Stimulated activated CD8-positive, alpha-beta memory T cell treated with anti-CD3 and anti-CD28 coated beads, Interleukin-15, amount 100 ng/mL, for 24 hours (primary cell): Measurements from ENCODE around the gene MYO1H.
"Not testable (repeated sequence)": the region's sequence is repeated elsewhere in the genome, so short reads cannot be mapped to it uniquely, and the experiment has no call there.

ENCODE experiments used
- DNase-seq: peaks from one replicate; pipeline ENCODE4 v3.0.0-alpha.2; 2020; ENCODE audit warnings: low read depth

The MYO1H gene, protein sequence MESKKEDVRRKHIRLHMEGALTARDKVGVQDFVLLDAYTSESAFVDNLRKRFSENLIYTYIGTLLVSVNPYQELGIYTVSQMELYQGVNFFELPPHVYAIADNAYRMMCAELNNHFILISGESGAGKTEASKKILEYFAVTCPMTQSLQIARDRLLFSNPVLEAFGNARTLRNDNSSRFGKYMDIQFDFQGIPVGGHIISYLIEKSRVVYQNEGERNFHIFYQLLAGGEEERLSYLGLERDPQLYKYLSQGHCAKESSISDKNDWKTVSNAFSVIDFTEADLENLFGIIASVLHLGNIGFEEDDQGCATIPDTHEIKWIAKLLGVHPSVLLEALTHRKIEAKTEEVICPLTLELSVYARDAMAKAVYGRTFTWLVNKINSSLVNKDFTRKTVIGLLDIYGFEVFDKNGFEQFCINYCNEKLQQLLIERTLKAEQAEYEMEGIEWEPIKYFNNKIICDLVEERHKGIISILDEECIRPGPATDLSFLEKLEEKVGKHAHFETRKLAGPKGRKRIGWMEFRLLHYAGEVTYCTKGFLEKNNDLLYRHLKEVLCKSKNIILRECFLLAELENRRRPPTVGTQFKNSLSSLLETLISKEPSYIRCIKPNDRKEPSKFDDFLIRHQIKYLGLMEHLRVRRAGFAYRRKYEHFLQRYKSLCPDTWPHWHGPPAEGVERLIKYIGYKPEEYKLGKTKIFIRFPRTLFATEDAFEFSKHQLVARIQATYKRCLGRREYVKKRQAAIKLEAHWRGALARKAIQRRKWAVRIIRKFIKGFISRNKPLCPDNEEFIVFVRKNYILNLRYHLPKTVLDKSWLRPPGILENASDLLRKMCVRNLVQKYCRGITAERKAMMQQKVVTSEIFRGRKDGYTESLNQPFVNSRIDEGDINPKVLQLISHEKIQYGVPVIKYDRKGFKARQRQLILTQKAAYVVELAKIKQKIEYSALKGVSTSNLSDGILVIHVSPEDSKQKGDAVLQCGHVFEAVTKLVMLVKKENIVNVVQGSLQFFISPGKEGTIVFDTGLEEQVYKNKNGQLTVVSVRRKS

DNA sequence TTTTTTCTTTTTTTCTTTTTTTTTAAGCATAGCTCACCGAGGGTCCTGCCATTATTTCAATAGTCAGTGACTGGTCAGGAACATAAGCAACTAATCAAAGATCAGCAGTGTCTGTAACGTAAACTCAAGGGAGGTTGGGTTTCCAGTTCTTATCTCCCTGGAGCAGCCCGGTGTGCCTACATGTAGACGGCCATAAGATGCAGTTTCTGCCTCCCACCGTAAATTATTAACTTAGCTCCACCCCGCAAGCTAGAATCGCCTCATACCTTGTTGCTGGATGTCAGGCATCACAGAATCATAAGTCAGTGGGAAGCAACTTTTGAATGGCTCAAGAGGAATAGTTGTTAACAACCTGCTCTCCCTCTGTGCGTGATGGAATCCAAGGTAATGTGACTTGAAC lies at the start of gene MYO1H:
Gene MYO1H (plus strand): TSS at position 312 of the 400 bp plus-strand sequence. CDS start 61 bp downstream, at position 373.
- no peak for DNase-seq

DNA sequence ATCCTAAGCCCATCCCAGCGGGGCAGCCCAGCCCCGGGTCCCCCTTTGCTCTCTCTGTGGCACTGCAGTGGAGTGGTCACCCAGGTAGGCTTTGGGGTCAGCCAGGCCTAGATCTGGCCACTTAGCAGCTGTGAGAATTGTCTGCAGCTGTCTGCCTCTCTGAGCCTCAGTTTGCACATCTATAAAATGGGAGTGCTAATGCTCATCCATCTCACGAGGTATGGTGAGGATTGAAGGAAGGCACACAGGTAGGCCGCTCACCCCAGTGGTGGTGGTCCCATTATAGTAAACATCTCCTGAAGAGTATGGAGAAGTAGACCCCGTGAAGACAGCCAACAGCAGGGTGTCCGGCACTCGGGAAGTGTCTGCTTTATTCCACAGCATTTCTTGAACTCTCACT lies 47.9 kb upstream of the MYO1H start:
- no peak for DNase-seq

DNA sequence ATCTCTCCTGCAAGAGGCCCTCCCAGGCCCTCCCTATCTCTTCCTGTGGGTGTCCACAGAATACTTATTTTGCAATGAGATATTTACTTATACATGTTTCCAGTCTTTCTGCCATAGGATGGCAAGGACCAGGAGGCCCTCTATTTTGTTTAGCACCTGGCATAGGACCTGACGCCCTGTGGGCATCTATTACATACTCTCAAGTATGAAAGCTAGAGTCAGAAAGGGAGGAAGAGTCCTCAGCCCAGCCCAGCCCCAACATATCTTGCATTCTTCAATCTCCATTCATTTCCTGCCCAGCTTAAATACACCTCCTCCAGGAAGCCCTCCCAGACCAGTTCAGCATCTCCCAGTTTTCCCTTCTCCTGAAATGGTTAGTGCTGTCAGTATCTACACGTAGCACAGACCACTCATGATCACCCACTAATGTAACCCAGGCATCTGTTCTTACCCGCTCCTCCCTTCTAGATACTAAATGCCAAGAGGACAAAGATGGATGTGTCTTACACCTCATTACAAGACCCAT lies 46.0 kb upstream of the MYO1H start:
- DNase-seq: no peak

DNA sequence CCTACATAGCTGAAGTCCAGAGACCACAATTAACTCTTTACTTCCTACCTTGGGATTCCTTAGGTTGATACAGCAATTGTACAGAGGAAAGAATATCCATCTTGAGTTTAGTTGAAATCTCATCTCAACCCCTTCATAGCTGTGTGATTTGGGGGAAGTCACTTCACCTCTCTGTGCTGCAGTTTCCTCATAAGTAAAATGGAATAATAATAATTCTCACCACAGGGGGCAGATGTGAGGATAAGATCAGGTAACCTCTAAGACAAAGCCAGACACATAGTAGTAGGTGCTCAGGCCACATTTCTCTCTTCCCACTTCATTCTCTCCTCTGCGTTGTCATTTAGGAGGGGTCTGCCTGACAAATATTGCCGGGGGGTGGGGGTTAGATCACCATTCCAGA lies 45.3 kb upstream of the MYO1H start:
- DNase-seq: no peak

DNA sequence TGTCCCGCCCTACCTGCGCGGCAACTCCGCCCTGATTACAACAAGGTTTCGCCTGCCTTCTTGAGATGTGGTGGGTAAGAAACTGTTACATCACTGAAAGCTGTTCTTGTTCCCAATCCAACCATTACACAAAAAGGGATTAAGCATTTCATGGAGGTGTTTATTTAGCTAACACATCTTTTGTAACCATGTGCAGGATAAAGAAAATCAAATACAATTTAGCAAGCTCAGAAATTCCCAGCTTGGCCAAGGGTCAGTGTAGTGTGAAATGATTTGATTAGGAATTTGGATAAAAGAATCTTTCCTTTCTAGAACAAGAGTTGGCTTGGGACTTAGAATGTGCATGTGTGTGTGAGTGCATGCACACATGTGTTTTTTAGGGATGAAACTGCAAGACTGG lies 44.9 kb upstream of the MYO1H start:
- no peak for DNase-seq

DNA sequence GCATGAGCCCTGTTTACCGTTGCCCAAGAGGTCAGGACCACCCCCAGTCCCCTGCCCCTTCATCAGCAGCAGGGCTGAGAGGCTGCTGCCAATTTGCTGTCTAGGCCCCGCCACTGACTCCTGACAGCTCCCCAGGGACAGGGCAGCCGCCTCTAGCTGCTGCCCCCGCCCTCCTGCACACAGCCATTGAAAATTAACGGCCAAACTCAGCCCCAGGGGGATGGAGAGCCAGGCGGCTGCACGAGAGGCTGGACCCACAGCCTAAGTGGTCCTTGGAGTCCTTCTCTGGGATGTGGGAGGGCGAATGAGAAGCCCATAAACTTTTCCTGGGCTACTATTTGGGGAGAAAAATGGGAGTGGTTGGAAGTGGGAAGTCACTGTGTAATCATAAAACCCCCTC lies 43.2 kb upstream of the MYO1H start:
- no peak for DNase-seq

DNA sequence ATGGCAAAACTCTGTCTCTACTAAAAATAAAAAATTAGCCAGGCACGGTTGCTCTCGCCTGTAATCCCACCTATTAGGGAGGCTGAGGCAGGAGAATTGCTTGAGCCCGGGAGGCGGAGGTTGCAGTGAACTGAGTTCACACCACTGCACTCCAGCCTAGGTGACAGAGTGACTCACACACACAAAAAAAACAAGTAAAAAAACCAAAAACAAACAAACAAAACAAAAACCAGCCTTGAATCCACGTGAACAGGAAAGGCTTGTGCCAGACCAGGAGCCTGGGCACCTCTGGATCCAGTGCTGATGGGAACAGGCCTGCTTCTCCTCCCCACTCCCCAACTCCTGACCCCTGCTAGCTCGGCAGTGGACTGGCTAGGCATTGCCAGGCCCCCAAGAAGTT lies 42.2 kb upstream of the MYO1H start:
- DNase-seq: no peak

DNA sequence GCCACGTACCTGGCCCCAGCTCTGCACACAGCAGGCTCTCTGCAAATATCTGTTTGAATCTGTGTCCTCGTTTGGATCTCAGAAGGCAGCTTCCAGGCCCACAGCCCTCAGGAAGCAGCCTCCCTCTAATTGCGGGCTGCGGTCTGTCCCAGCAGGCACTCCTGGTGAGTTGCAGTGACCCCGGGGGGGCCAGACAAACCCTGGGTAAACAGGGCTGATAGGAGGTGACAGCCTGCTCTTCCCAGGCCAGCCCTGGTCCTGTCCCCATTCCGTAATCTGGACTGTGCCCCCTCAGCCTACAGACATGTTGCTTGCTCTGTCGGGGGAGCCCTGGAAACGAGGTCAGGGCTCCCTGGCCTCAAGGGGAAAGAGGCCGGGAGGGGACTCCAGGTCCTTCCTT lies 40.6 kb upstream of the MYO1H start:
- no peak for DNase-seq

DNA sequence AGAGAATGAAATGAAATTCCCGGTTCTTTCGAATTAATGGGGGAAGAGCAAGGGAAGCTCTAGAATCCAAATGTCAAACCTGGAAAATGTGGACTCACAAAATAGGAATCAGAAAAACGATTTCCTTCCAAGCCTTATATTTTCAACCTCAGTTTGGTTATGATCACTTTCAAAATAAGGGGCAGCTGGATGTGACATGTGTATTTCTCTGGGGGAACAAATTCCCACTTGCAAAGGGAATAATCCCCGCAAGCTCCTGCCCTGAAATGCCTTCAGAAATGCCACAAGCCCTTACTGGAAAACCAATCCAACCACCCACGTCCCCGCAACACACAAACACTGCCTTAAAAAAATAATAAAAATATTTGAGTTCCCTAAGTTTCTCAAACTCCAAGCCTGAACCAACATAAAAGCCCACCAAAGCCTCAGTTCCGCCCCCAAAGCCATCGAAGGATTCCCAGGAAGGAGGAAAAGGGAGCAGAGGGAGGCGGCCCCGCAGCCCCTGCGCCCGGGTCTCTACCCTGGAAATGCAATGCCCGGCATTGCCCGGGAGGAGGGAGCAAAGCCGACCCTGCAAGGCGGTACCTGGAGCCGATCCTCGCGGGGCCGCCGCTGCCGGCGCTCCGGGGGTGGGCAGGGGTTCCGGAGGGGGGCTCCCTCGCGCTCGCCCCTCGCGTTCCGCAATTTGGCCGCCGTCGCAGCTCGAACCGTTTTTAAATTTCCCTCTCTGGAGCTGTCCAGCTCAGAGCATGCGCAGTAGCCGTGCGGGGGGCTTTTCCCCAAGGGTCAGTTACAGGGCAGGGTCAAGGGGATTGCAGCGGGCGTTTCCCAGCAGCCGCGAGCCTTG lies 38.9 kb upstream of the MYO1H start, which contains the start of gene FOXN4:
Gene FOXN4 (minus strand): TSS at position 751 of the 847 bp plus-strand sequence. CDS start 963 bp downstream, outside the sequence.
- DNase-seq: no peak

DNA sequence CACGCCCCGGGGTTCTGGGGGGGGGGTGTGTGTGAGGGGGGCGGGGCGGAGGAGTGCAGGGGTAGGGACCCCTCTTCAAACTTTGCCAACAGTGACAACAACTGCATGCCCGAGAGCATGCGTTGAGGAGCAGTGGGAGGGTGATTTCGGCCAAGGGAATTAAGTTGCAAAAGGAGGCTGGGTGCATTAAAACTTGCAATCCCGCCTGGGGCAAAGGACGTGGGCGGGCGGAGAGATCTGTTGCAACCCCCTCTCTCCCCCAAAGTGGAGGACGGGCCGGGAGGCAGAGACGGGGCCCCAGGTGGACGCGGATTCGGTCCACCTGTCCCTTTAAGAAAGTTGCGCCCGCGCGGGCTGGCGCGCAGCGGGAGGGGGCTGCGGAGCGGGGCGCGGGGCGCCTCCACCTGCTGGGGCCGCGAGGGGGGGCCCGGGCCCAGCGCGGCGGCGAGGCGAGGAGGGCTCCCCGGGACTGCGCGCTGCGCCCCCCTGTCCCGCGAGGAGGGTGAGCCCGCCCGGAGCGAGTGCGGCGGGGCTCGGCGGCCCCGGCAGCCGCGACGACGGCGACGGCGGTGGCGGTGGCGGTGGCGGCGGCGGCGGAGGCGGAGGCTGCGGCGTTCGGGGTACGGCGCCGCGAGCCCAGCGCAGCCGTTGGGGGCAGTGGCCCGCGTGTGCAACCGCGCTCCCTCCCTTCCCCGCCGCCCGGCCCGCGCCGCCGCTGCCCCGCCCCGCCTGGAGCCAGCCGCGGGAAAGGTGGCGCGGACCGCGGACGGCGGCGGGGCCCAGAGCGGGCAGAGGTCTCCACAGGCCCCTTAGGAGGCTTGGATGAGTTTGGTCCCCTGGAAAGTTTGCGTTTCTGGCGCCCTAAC lies 38.1 kb upstream of the MYO1H start:
- no peak for DNase-seq

DNA sequence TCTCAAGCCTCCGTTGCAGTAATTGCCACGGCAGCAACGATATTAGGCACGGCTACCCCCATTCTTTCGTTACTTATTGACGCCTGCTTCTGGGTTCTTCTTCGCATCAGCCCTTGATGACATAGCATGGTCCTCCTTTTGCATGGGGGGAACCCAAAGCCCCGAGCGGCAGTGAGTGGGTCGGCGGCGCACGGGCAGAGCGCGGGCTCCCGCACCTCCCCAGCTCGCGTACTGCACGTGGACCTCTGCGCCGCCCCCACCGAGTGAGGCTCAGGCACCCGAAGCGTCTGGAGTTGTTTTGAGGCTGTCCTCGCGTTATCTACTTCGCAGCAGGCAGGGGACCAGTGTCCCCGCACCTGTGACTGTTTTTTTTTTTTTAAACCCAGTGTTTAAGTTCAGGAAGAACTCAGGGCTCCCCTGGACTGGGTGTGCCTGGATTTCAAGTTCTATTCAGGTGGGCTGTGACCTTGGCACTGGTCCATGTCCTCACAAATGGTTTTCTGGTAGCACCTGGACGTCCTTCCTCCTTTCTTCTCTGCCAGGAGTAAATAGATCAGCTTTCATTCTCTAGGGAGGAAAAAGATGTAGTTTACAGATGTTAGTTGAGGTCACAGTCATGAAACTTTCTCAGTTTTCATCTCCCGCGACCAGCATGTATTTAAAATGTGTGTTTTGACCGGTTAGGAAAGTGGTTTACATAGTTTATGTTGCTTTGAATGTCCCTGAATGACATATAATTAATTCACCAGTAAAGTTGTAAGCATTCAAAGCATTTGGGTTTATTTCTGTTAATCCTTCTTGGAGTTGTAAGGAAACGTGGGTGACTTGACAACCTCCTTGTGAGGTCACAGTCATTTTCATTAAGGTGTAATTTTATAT lies 37.2 kb upstream of the MYO1H start:
- DNase-seq: no peak

DNA sequence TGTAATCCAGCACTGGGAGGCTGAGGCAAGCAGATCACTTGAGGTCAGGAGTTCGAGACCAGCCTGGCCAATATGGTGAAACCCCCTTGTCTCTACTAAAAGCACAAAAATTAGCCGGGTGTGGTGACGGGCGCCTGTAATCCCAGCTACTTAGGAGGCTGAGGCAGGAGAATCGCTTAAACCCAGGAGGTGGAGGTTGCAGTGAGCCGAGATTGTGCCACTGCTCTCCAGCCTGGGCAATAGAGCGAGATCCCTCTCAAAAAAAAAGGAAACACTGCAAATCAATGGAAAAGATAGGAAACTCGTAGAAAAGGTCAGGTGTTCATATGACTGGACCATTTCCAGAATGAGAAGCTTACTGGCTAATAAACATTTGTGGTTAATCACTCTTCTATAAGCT lies 26.4 kb upstream of the MYO1H start:
- not testable (repeated sequence) for DNase-seq

DNA sequence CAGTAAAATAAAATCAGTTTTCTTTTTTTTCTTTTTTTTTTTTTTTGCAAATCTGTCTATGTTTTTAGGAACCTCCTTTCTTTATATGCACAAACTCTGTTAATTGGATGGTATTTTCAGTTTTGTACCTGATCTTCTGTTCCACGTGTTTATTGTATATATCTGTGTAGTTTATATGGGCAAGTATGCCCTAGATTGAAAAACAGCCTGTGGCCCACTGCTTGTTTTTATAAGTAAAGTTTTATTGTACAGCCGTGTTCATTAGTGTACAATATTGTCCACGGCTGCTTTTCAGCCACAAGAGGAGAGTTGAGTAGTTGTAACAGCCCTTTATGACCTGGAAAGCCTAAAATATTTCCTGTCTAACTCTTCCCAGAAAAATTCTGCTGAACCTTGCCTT lies 18.7 kb upstream of the MYO1H start:
- no peak for DNase-seq

DNA sequence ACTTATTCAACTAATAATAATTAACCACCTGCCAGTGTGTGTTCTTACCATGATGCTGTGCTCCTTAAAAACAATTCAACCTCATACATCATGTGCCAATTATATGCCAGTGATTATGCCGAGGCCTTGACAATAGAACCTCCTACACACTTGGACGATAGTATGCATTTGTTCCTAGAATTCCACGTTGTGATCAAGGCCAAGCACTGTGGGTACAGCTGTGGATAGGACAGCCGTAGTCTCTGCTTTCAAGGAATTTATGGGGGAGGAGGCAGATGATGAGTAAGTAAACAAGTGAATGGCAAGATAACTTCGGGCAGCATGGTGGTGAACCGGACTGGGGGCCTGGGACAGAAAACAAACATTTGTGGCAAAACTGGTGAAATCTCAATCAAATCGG lies 18.0 kb upstream of the MYO1H start:
- DNase-seq: no peak

DNA sequence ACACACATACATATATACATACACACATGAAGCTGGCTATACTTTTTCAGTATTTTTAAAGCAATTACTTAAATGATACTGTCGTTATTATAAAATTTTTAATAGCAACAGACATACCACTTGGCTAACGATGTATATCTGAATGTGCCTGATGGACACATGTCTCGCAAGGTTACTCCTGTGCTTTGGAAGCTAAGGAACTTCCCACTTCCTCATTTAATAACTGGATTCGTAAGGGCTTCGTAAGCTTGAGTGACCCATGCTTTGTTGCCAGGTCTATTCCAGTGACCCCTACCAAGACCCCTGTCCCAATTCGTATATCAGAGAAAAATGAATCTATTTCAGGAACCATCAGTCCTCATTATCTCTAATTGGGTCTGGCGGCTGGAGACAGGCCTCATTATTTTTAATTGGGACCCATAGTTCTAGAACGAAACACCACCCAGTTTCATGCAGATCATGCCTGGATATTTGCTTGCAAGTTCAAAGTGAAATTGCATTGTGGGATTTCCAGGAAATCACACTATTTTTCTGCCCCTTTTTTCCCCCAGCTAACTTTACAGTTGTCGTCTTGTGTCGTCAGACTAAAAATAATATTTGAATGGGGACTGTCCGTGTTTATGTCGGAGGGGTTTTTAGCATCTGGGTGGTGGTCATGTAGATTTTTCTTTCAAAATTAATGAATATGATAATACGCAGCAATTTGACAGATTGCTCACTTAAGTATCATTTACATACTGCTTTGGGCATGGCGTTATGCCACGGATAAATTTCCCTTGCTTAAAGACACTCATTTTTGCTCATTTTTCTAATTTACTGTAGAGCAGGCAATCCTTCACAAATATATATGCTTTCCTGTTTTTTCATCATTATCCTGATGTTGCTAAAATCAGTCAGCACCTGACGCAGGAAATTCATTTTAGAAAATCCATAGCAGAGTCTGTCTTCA lies 17.1 kb upstream of the MYO1H start:
- no peak for DNase-seq

DNA sequence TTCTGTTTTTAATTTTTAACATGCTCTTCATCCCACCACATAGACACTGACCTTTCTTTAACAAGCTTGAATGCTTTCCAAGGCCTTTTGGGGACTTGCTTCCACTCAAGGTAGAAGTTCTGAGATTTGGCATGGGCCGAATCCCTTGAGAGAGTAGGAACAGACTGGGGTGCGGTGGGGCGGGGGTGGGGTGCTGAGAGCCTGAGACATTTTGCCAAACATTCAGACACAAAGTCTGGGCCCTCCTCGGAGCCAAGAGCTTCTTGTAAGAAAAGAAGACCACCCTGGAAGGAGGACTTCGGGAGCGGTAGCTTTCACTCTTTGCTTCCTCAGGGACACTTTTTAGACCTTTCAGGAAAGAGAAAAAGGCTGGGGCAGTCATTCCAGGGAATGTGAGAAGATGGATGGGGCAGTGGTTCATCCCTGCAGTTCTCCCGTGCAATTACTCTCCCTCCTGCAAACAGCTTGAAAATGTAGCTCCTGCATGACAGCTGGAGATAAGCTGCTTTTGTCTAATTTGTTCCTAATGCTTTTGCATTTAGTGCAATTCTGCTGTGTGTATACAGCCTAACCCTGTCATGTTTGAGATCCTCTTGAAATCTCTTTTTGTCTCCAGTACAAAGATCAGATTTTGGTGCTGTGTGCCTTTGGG lies 16.3 kb upstream of the MYO1H start:
- no peak for DNase-seq

DNA sequence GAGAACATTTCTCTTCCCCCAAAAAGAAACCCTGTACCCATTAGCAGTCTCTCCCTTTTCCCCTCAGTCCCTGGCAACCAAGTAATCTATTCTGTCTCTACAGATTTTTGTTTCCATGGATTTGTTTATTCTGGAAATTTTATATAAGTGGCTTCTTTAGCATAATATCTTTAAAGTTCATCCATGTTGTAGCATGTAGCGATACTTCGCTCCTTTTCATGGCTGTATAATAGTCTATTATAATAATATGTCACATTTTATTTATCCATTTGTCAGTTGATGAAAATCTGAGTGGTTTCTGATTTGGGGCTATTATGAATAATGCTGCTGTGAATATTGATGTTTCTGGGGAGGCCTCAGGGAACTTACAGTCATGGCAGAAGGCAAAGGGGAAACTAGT lies 12.8 kb upstream of the MYO1H start:
- no peak for DNase-seq

DNA sequence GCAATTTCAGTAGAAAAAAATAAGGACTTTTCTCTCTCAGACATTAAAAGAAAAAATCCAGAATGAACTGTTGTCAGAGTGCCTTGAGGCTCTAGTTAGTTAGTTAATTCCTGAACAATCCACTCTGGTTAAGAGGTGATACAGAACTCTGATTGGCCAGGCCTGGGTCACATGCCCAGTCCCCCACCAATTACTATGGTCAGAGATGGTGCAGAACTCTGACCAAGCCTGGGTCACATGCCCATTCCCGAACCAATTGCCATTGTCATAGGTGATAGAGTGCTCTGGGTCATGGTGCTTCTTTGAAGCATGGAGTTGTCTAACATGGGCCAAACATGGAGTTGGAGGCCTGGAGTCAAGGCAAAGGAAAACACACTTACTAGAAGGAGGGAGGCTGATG lies 11.1 kb upstream of the MYO1H start:
- no peak for DNase-seq
